ENCODE measurements around the gene ZSWIM3. TPM values are rescaled to one million over a fixed set of nuclear protein-coding genes. Genes with fewer than 3 reads are reported as not detected.
"Not testable (repeated sequence)": the region's sequence is repeated elsewhere in the genome, so short reads cannot be mapped to it uniquely, and the experiment has no call there.

The ZSWIM3 gene
- total RNA-seq, 1 experiment from 2014 or later = 1.4 TPM

DNA sequence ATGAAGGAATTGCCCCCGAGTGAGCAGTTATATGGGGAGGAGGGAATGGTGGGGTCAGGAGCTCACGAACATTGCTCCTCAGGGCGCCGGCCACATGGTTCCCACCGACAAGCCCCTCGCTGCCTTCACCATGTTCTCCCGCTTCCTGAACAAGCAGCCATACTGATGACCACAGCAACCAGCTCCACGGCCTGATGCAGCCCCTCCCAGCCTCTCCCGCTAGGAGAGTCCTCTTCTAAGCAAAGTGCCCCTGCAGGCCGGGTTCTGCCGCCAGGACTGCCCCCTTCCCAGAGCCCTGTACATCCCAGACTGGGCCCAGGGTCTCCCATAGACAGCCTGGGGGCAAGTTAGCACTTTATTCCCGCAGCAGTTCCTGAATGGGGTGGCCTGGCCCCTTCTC lies 40.9 kb downstream of the ZSWIM3 start:
- peaks cover 16% of the 10 kb centered on the region for H3K36me3 Mint-ChIP-seq (ENCODE audit: insufficient read depth, unreplicated experiment)
- POLR2A ChIA-PET = interaction anchor here (1.3 to 2.2 kb wide), 2 partner anchors 9 to 17 kb away, joined by 3 to 7 read pairs; partner anchors contain the start of gene ZSWIM1
- no peaks in the 10 kb centered on the region for H3K27me3 Mint-ChIP-seq (ENCODE audit: insufficient read depth, unreplicated experiment)

DNA sequence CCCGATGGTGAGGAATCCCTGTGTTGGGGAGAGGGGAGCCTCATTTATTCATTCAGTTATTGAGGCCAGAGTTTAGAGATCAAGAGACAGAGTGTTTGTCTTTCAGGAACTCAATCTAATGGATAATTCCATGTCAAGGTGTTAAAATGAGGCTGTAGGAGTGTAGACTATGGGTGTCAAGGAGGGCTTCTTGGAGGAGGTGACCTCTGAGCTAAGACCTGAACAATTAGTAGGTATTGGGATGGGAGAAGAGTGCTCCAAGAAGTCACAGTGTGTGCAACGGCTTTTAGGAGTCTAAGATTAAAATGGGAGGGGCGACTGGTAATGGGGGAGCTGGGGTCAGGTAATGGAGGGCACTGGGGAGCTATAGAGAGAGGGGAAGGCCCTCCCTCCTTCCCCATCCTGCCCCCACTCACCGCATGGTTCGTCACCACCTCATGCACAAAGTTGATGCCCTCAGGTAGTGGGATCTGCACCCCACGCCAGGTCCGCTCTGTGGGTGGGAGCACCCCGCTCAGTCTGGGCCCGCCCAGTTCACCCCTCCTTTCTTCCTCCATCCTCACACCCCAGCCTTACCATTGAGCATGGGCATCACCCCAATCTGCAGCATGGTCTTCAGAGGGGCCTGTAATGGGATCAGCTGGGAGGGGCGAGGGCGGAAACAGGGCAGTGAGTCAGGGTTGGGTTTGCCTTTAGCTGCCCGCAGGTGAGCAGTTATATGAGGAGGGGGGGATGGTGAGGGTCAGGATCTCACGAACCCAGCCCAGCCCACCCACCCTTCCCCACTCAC lies 41.8 kb downstream of the ZSWIM3 start:
- intact Hi-C loops (cut with micrococcal nuclease) = no loop called here

More for the DNA sequence above, 40.9 kb downstream of the ZSWIM3 start:
- H3K9me3 Mint-ChIP-seq (ENCODE audit: unreplicated experiment) = no peaks in the 10 kb centered on the region
- intact Hi-C loops (cut with micrococcal nuclease) = no loop called here
- no peaks in the 10 kb centered on the region for H3K4me1 Mint-ChIP-seq (ENCODE audit: insufficient read depth, unreplicated experiment)
- H3K4me3 Mint-ChIP-seq (ENCODE audit: unreplicated experiment) = no peak overlapping the region
- DNase-seq (ENCODE audit: unreplicated experiment) = no peak
- no peak overlapping the region for H3K27ac Mint-ChIP-seq (ENCODE audit: low read depth, unreplicated experiment)
- TF ChIP-seq, protein P1, sequence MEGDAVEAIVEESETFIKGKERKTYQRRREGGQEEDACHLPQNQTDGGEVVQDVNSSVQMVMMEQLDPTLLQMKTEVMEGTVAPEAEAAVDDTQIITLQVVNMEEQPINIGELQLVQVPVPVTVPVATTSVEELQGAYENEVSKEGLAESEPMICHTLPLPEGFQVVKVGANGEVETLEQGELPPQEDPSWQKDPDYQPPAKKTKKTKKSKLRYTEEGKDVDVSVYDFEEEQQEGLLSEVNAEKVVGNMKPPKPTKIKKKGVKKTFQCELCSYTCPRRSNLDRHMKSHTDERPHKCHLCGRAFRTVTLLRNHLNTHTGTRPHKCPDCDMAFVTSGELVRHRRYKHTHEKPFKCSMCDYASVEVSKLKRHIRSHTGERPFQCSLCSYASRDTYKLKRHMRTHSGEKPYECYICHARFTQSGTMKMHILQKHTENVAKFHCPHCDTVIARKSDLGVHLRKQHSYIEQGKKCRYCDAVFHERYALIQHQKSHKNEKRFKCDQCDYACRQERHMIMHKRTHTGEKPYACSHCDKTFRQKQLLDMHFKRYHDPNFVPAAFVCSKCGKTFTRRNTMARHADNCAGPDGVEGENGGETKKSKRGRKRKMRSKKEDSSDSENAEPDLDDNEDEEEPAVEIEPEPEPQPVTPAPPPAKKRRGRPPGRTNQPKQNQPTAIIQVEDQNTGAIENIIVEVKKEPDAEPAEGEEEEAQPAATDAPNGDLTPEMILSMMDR (IDR thresholded peaks at IDR 0.05; ENCODE audit: unreplicated experiment) = no peak
- BruUV-seq (replicated peaks) = TSS peak; percentile 54
- CTCF ChIA-PET = no interaction called here

DNA sequence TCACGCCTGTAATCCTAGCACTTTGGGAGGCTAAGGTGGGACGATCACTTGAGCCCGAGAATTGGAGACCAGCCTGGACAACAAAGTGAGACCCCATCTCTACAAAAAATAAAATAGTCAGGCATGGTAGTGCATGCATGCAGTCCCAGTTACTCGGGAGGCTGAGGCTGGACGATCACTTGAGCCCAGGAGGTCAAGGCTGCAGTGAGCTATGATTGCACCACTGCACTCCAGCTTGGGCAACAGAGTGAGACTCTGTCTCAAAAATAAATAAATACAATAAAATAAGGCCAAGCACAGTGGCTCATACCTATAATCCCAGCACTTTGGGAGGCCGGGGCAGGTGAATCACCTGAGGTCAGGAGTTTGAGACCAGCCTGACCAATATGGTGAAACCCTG lies 43.9 kb downstream of the ZSWIM3 start:
- not testable (repeated sequence) for BruUV-seq (replicated peaks); H3K27ac Mint-ChIP-seq (ENCODE audit: low read depth, unreplicated experiment)
- POLR2A ChIA-PET = interaction anchor here (0.9 to 1.5 kb wide), 4 partner anchors 7 to 43 kb away, joined by 3 to 4 read pairs (median 3); no protein-coding TSS in a partner anchor

More for the DNA sequence above, 41.8 kb downstream of the ZSWIM3 start:
- H3K4me3 Mint-ChIP-seq (ENCODE audit: unreplicated experiment) = no peak overlapping the region
- no peak overlapping the region for H3K27ac Mint-ChIP-seq (ENCODE audit: low read depth, unreplicated experiment)
- POLR2A ChIA-PET = interaction anchor here (0.7 to 2.2 kb wide), 4 partner anchors 10 to 23 kb away, joined by 3 to 7 read pairs (median 4); partner anchors contain the start of gene ZSWIM1
- no TSS peak for BruUV-seq (replicated peaks)
- TF ChIP-seq, protein P1 (IDR thresholded peaks at IDR 0.05; ENCODE audit: unreplicated experiment) = no peak
- H3K36me3 Mint-ChIP-seq (ENCODE audit: insufficient read depth, unreplicated experiment) = peaks cover 16% of the 10 kb centered on the region
- H3K27me3 Mint-ChIP-seq (ENCODE audit: insufficient read depth, unreplicated experiment) = no peaks in the 10 kb centered on the region
- DNase-seq (ENCODE audit: unreplicated experiment) = no peak
- no peaks in the 10 kb centered on the region for H3K4me1 Mint-ChIP-seq (ENCODE audit: insufficient read depth, unreplicated experiment)
- no peaks in the 10 kb centered on the region for H3K9me3 Mint-ChIP-seq (ENCODE audit: unreplicated experiment)
- CTCF ChIA-PET = interaction anchor here (0.6 to 0.7 kb wide), 2 partner anchors 54 to 523 kb away, joined by 3 read pairs; no protein-coding TSS in a partner anchor

DNA sequence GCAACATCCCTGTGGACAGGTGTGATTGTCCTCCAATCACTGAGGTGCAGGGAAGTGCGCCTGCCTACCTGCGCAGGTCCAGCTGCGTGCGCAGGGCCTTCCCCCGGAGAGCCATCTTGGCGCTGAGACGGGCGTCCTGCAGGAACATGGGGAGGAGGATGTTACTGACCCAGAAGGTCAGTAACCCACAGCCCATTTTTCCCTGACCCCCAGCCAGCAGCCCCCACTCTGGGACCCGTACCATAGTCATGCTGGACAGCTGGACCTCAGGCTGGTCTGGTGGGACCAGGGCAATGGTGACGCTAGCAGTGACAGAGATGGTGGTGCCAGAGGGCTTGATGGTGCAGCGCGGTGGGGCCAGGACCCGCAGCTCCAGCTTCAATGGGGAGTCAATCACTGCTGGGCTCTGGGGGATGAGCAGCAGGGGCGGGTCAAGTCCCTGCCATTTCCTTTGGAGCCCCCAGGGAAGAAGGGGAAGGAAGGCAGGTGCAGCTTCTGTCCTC lies 44.8 kb downstream of the ZSWIM3 start:
- H3K4me3 Mint-ChIP-seq (ENCODE audit: unreplicated experiment) = no peak overlapping the region
- no peaks in the 10 kb centered on the region for H3K9me3 Mint-ChIP-seq (ENCODE audit: unreplicated experiment)
- TF ChIP-seq, protein P1 (IDR thresholded peaks at IDR 0.05; ENCODE audit: unreplicated experiment) = no peak
- no peak overlapping the region for H3K27ac Mint-ChIP-seq (ENCODE audit: low read depth, unreplicated experiment)
- H3K27me3 Mint-ChIP-seq (ENCODE audit: insufficient read depth, unreplicated experiment) = no peaks in the 10 kb centered on the region
- peaks cover 8% of the 10 kb centered on the region for H3K4me1 Mint-ChIP-seq (ENCODE audit: insufficient read depth, unreplicated experiment)
- CTCF ChIA-PET = interaction anchor here (0.5 kb wide), 1 partner anchor 891 kb away, joined by 4 read pairs; no protein-coding TSS in a partner anchor
- no peak for DNase-seq (ENCODE audit: unreplicated experiment)
- peaks cover 7% of the 10 kb centered on the region for H3K36me3 Mint-ChIP-seq (ENCODE audit: insufficient read depth, unreplicated experiment)
- intact Hi-C loops (cut with micrococcal nuclease) = no loop called here
- POLR2A ChIA-PET = interaction anchor here (0.9 to 1.6 kb wide), 4 partner anchors 8 to 22 kb away, joined by 3 to 4 read pairs (median 3); no protein-coding TSS in a partner anchor
- no TSS peak for BruUV-seq (replicated peaks)

More for the DNA sequence above, 43.9 kb downstream of the ZSWIM3 start:
- H3K4me3 Mint-ChIP-seq (ENCODE audit: unreplicated experiment); H3K9me3 Mint-ChIP-seq (ENCODE audit: unreplicated experiment); intact Hi-C loops (cut with micrococcal nuclease); H3K4me1 Mint-ChIP-seq (ENCODE audit: insufficient read depth, unreplicated experiment); H3K27me3 Mint-ChIP-seq (ENCODE audit: insufficient read depth, unreplicated experiment); H3K36me3 Mint-ChIP-seq (ENCODE audit: insufficient read depth, unreplicated experiment); DNase-seq (ENCODE audit: unreplicated experiment): not testable (repeated sequence)
- CTCF ChIA-PET = interaction anchor here (0.6 kb wide), 1 partner anchor 9 kb away, joined by 3 read pairs; no protein-coding TSS in a partner anchor
